ENCODE results near the gene DNASE1.

The DNASE1 gene

DNA sequence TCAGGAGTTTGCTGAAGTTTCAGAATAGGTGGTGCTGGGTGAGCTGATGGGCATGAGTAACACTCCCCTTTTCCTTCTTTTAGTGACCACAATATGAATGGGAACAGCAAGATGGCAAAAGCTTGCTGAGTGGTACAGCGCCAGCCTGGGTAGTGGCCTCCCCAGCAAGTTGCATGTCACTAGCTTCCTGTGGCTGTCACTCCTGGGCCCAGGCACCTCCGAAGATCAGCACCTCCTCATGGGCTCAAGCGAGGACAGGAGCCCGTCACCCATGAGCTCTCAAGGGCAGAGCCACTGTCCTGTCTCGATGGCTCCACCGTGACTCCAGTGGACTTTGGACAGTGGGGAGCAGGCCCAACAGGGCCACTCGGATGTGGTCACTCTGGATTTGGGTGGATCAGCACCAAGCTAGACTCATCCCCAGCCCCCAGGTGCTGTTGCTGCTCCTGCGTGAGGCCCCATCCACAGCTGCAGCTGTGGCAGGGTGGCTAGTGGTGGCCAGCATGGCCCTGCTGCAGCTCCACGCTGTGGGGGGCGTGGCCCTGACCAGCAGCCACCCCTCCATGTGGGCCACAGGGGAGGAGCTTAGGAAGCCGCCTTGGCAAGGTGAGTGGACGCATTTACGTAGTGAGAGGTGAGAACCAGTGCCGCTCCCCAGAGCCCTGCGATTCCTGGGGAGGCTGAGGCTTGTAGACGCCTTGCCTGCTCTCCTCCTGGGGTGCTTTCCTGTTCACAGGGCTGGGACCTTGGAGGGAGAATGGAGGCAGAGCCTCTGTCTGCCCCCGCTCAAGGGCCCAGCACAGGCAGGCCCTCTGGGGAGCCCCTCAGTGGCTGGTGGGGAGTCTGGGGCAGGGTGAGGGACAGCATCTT, 13.6 kb upstream of the DNASE1 start:
- TF ChIP-seq, protein P1, sequence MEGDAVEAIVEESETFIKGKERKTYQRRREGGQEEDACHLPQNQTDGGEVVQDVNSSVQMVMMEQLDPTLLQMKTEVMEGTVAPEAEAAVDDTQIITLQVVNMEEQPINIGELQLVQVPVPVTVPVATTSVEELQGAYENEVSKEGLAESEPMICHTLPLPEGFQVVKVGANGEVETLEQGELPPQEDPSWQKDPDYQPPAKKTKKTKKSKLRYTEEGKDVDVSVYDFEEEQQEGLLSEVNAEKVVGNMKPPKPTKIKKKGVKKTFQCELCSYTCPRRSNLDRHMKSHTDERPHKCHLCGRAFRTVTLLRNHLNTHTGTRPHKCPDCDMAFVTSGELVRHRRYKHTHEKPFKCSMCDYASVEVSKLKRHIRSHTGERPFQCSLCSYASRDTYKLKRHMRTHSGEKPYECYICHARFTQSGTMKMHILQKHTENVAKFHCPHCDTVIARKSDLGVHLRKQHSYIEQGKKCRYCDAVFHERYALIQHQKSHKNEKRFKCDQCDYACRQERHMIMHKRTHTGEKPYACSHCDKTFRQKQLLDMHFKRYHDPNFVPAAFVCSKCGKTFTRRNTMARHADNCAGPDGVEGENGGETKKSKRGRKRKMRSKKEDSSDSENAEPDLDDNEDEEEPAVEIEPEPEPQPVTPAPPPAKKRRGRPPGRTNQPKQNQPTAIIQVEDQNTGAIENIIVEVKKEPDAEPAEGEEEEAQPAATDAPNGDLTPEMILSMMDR (IDR thresholded peaks at IDR 0.05; ENCODE audit: low read depth, low read length, missing control alignments), result no peak
- H3K4me3 ChIP-seq (ENCODE audit: low read depth, low read length), result no peak overlapping the region
- no peak for DNase-seq (ENCODE audit: low read depth)
- in situ Hi-C loops (cut with HindIII; ENCODE audit: low sequenced_read_pairs), result no loop called here

DNA sequence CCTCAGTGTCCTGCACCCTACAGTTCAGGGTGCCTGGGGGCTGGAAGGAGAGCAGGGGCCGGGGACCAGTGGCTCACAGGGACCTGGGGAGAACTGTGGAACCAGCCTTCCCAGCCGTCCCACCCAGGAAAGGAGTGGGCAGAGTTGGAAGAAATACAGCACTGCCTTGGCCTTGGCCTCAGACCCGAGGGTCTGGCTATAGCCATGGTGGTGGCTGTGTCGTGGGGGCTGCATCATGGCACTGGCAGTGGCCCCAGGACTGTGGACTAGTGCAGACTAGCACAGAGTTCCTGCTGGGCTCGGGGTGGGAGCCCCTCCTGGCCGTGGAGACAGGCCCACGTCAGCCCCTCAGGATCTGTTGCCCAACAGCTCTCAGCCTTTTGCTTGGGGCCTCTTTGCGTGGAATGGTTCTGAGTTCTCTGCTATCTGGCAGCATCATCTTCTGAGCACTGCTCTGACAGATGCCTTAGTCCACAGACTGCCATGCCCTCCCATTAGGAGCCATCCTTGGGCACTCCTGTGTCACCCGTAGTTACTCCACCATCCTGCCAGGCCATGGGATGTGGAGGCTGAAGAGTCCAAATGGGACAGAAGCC, 12.6 kb upstream of the DNASE1 start:
- no peak for DNase-seq (ENCODE audit: low read depth)
- in situ Hi-C loops (cut with HindIII; ENCODE audit: low sequenced_read_pairs), result no loop called here

DNA sequence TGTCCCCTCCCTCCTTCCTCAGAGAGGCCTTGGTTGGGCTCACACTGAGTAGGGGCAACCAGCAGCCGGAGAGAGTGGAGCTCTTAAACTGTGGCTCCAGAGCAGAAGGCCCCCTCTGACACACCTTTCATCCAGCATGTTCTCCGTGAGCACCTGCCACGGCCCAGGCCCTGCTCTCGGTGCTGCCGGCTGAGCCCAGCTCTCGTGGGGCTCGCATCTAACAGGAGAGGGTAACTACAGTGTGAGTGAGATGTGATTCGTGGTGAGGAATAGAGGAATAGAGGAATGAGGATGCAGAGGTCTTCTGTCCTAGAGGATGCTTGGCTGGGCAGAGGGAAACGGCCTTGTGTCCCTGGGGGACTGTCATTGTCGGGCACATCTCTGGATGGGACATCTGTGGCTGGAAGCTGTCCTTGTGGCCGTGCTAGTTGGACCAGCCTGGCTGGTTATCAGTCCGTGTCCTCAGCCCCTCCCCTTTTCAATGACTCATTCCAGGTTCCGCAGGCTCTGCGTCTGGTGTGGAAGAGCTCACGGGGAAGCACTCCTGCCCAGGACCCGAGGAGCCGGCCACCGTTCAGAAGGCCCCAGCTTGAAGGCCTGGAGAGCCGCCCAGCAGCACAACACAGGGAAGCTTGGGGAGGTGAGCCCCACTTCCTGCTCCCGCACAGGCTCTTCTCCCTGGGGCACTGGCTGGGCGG, 11.9 kb upstream of the DNASE1 start:
- TF ChIP-seq, protein P1 (IDR thresholded peaks at IDR 0.05; ENCODE audit: low read depth, low read length, missing control alignments), result no peak
- DNase-seq (ENCODE audit: low read depth), result peak; percentile 13
- H3K4me3 ChIP-seq (ENCODE audit: low read depth, low read length), result no peak overlapping the region
- in situ Hi-C loops (cut with HindIII; ENCODE audit: low sequenced_read_pairs), result no loop called here

More for the DNA sequence above, 12.6 kb upstream of the DNASE1 start:
- TF ChIP-seq, protein P1 (IDR thresholded peaks at IDR 0.05; ENCODE audit: low read depth, low read length, missing control alignments), result no peak
- no peak overlapping the region for H3K4me3 ChIP-seq (ENCODE audit: low read depth, low read length)

DNA sequence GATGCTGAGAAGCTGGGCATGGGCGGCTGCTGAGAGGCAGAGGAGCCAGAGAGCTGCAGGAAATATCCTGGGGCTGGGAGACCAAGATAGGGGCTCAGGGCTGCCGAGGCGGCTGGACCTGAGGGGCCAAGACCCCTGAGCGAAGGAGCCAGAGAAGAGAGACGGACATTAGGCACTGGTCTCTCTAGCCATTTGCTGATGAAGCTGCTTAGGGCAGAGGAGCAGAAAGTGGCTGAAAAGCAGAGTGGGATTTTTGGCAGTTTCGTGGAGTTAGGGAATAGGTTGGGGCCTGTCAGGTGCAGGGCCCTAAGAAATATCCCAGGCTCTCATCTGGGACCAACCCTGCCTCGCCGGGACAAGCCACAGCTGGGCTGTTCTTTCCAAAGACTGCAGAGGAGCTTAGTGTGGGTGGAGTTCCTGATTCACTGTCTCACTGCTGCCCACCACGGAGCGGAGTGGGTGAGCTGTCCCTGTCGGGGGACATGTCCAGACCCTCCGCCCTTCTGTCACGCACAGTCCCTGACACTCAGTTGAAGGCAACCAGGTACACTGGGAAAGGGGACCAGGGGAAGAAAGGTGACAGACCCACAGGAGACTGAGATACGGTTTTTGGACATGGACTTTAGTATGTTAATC, 11.3 kb upstream of the DNASE1 start:
- TF ChIP-seq, protein P1 (IDR thresholded peaks at IDR 0.05; ENCODE audit: low read depth, low read length, missing control alignments), result no peak
- in situ Hi-C loops (cut with HindIII; ENCODE audit: low sequenced_read_pairs), result no loop called here
- no peak for DNase-seq (ENCODE audit: low read depth)
- H3K4me3 ChIP-seq (ENCODE audit: low read depth, low read length), result no peak overlapping the region

DNA sequence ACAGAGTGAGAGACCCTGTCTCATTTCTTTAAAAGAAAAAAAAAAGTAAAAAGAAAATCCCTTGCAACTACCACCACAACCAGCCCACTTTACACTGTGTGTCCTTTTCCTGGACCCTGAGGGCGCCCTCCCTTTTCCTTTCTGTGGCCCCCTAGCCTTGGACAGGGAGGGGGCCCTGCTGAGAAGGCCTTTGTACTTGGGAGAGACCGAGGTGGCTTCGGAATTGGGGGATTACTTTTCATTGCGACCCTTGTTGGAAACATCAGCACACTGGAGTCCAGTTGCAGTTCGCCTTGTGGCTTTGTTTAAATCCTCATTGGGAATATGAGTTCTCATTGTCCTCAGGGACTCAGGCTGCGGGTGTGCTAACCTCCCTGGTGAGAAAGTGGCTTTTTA, 9.4 kb upstream of the DNASE1 start:
- H3K4me3 ChIP-seq (ENCODE audit: low read depth, low read length), result no peak overlapping the region
- TF ChIP-seq, protein P1 (IDR thresholded peaks at IDR 0.05; ENCODE audit: low read depth, low read length, missing control alignments), result no peak
- DNase-seq (ENCODE audit: low read depth), result no peak
- in situ Hi-C loops (cut with HindIII; ENCODE audit: low sequenced_read_pairs), result no loop called here
